ENCODE data around the gene LRRC3.

LRRC3 gene

GRCh38 chr21:44450999-44451398, 4.3 kb upstream of the LRRC3 start:
- H2AFZ ChIP-seq (ENCODE audit: low read depth, low read length): no peak overlapping the region
- H3K4me1 ChIP-seq (ENCODE audit: control insufficient read depth, insufficient read depth, low read depth, low read length): peaks cover 7% of the 10 kb centered on the region
- no peaks in the 10 kb centered on the region for H3K36me3 ChIP-seq (ENCODE audit: control insufficient read depth in 1 of 2, insufficient read depth in 2 of 2, low read depth in 1 of 2, low read length in 2 of 2)
- H4K8ac ChIP-seq (ENCODE audit: low read length): no peak overlapping the region
- no peak overlapping the region for H4K91ac ChIP-seq (ENCODE audit: low read length)
- no peak overlapping the region for H2BK120ac ChIP-seq (ENCODE audit: low read depth, low read length)
- no peak for DNase-seq
- no peak overlapping the region for H2BK12ac ChIP-seq (ENCODE audit: low read length in 2 of 2)
- H2BK5ac ChIP-seq (ENCODE audit: low read depth, low read length, poor library complexity, severe bottlenecking): no peak overlapping the region
- H3K14ac ChIP-seq (ENCODE audit: low read length in 2 of 2): no peak overlapping the region
- no peak overlapping the region for H3K9ac ChIP-seq (ENCODE audit: low read length)
- no peak overlapping the region for H3K23ac ChIP-seq (ENCODE audit: low read length in 2 of 2)
- no peak overlapping the region for H2AK5ac ChIP-seq (ENCODE audit: low read length, severe bottlenecking)
- no peaks in the 10 kb centered on the region for H3K79me1 ChIP-seq (replicated peaks; ENCODE audit: low read length, poor library complexity, severe bottlenecking)
- no peak overlapping the region for H3K27ac ChIP-seq (ENCODE audit: low read length, poor library complexity, severe bottlenecking)
- H3K27me3 ChIP-seq (ENCODE audit: control insufficient read depth in 1 of 2, insufficient read depth in 1 of 2, low read length in 2 of 2): peaks cover 24 to 62% of the 10 kb centered on the region in 2 experiments
- no peak overlapping the region for H3K4me3 ChIP-seq (ENCODE audit: insufficient read depth in 1 of 2, low read depth in 1 of 2, low read length in 2 of 2)
- no peak overlapping the region for H2BK15ac ChIP-seq (ENCODE audit: low read depth, poor library complexity, severe bottlenecking)
- 93% methylated on average over 14 of the region's 14 CpGs for WGBS
- peaks cover 7% of the 10 kb centered on the region for H3K9me3 ChIP-seq (ENCODE audit: control insufficient read depth, low read length)
- no peak overlapping the region for H3K4ac ChIP-seq (ENCODE audit: low read depth in 1 of 2, low read length in 2 of 2)
- H3K18ac ChIP-seq (ENCODE audit: low read depth in 1 of 2, low read length in 2 of 2): no peak overlapping the region
- no peak overlapping the region for H3K4me2 ChIP-seq (ENCODE audit: low read length, poor library complexity, severe bottlenecking)

DNA sequence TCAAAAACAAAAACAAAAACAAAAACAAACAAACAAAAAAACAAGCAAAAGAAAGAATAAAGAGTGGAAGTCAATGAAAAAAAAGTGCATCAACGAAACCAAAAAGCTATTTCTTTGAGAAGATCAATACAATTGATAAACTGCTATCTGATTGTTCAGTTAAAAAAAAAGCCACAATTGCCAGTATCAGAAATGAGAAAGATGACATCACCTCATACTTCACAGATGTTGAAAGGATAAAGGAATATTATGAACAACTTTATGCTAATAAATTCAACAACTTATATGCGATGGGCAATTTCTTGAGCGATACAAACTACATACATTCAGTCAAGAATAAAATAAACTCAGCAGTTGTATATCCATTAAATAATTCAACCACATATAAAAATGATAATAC, 2.2 kb upstream of the LRRC3 start:
- no peak overlapping the region for H3K4me2 ChIP-seq (ENCODE audit: low read length, poor library complexity, severe bottlenecking)
- no peak overlapping the region for H4K8ac ChIP-seq (ENCODE audit: low read length)
- H3K4me1 ChIP-seq (ENCODE audit: control insufficient read depth, insufficient read depth, low read depth, low read length): peaks cover 11% of the 10 kb centered on the region
- H3K14ac ChIP-seq (ENCODE audit: low read length in 2 of 2): no peak overlapping the region
- peaks cover 0 to 7% of the 10 kb centered on the region in 2 experiments for H3K36me3 ChIP-seq (ENCODE audit: control insufficient read depth in 1 of 2, insufficient read depth in 2 of 2, low read depth in 1 of 2, low read length in 2 of 2)
- no peak overlapping the region for H2BK12ac ChIP-seq (ENCODE audit: low read length in 2 of 2)
- H3K79me1 ChIP-seq (replicated peaks; ENCODE audit: low read length, poor library complexity, severe bottlenecking): no peaks in the 10 kb centered on the region
- H3K4me3 ChIP-seq (ENCODE audit: insufficient read depth in 1 of 2, low read depth in 1 of 2, low read length in 2 of 2): no peak overlapping the region
- no peak overlapping the region for H3K9ac ChIP-seq (ENCODE audit: low read length)
- H3K18ac ChIP-seq (ENCODE audit: low read depth in 1 of 2, low read length in 2 of 2): no peak overlapping the region
- H2BK5ac ChIP-seq (ENCODE audit: low read depth, low read length, poor library complexity, severe bottlenecking): no peak overlapping the region
- H3K9me3 ChIP-seq (ENCODE audit: control insufficient read depth, low read length): peaks cover 7% of the 10 kb centered on the region
- no peak overlapping the region for H2BK120ac ChIP-seq (ENCODE audit: low read depth, low read length)
- H2BK15ac ChIP-seq (ENCODE audit: low read depth, poor library complexity, severe bottlenecking): no peak overlapping the region
- no peak overlapping the region for H3K4ac ChIP-seq (ENCODE audit: low read depth in 1 of 2, low read length in 2 of 2)
- no peak overlapping the region for H2AFZ ChIP-seq (ENCODE audit: low read depth, low read length)
- H3K27me3 ChIP-seq (ENCODE audit: control insufficient read depth in 1 of 2, insufficient read depth in 1 of 2, low read length in 2 of 2): peaks cover 24 to 43% of the 10 kb centered on the region in 2 experiments
- H3K27ac ChIP-seq (ENCODE audit: low read length, poor library complexity, severe bottlenecking): no peak overlapping the region
- H4K91ac ChIP-seq (ENCODE audit: low read length): no peak overlapping the region
- WGBS: over 99% methylated on average over 2 of the region's 3 CpGs
- H2AK5ac ChIP-seq (ENCODE audit: low read length, severe bottlenecking): no peak overlapping the region
- DNase-seq: no peak
- H3K23ac ChIP-seq (ENCODE audit: low read length in 2 of 2): no peak overlapping the region

DNA sequence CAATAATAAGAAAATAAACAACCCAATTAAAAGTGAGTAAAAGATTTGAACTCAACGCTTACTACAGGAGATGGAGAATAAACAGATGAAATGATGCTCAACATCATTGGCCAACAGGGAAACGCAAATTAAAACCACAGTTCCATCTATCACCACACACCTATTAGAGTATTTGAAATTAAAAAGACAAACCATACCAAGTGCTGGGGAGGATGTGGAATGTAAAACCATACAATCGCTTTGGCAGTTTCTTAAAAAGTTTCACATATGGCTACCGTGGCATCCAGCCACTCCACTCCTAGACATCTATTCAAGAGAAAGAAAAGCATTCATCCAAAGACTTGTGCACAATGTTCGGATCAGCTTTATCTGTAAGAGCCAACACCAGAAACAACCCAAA, 1.3 kb upstream of the LRRC3 start:
- H2BK120ac ChIP-seq (ENCODE audit: low read depth, low read length): no peak overlapping the region
- H3K23ac ChIP-seq (ENCODE audit: low read length in 2 of 2): no peak overlapping the region
- no peak overlapping the region for H2BK5ac ChIP-seq (ENCODE audit: low read depth, low read length, poor library complexity, severe bottlenecking)
- H3K36me3 ChIP-seq (ENCODE audit: control insufficient read depth in 1 of 2, insufficient read depth in 2 of 2, low read depth in 1 of 2, low read length in 2 of 2): peaks cover 0 to 7% of the 10 kb centered on the region in 2 experiments
- no peak overlapping the region for H3K4me2 ChIP-seq (ENCODE audit: low read length, poor library complexity, severe bottlenecking)
- H4K91ac ChIP-seq (ENCODE audit: low read length): no peak overlapping the region
- H3K79me1 ChIP-seq (replicated peaks; ENCODE audit: low read length, poor library complexity, severe bottlenecking): no peaks in the 10 kb centered on the region
- no peak overlapping the region for H3K18ac ChIP-seq (ENCODE audit: low read depth in 1 of 2, low read length in 2 of 2)
- no peak overlapping the region for H2BK15ac ChIP-seq (ENCODE audit: low read depth, poor library complexity, severe bottlenecking)
- DNase-seq: no peak
- no peak overlapping the region for H4K8ac ChIP-seq (ENCODE audit: low read length)
- no peak overlapping the region for H3K4ac ChIP-seq (ENCODE audit: low read depth in 1 of 2, low read length in 2 of 2)
- H3K9ac ChIP-seq (ENCODE audit: low read length): no peak overlapping the region
- no peak overlapping the region for H2BK12ac ChIP-seq (ENCODE audit: low read length in 2 of 2)
- H3K4me3 ChIP-seq (ENCODE audit: insufficient read depth in 1 of 2, low read depth in 1 of 2, low read length in 2 of 2): no peak overlapping the region
- no peak overlapping the region for H3K27ac ChIP-seq (ENCODE audit: low read length, poor library complexity, severe bottlenecking)
- H3K14ac ChIP-seq (ENCODE audit: low read length in 2 of 2): no peak overlapping the region
- H3K9me3 ChIP-seq (ENCODE audit: control insufficient read depth, low read length): peaks cover 7% of the 10 kb centered on the region
- no peak overlapping the region for H2AFZ ChIP-seq (ENCODE audit: low read depth, low read length)
- WGBS: 80% methylated on average over 3 of the region's 5 CpGs
- H3K27me3 ChIP-seq (ENCODE audit: control insufficient read depth in 1 of 2, insufficient read depth in 1 of 2, low read length in 2 of 2): peaks cover 20 to 34% of the 10 kb centered on the region in 2 experiments
- no peak overlapping the region for H2AK5ac ChIP-seq (ENCODE audit: low read length, severe bottlenecking)
- peaks cover 9% of the 10 kb centered on the region for H3K4me1 ChIP-seq (ENCODE audit: control insufficient read depth, insufficient read depth, low read depth, low read length)

GRCh38 chr21:44455524-44456213, 359 bp downstream of the LRRC3 start:
- peak overlapping the region; percentile 58 for H2AFZ ChIP-seq (ENCODE audit: low read depth, low read length)
- 2% methylated on average over 52 of the region's 72 CpGs for WGBS
- peak overlapping the region; percentile 57 for H2BK15ac ChIP-seq (ENCODE audit: low read depth, poor library complexity, severe bottlenecking)

More at GRCh38 chr21:44455524-44456213, 359 bp downstream of the LRRC3 start:
- Histone ChIP-seq H3K27ac (ENCODE audit: low read length, poor library complexity, severe bottlenecking) (no peak overlapping the region), H2BK12ac (ENCODE audit: low read length in 2 of 2) (no peak overlapping the region), H3K14ac (ENCODE audit: low read length in 2 of 2) (no peak overlapping the region), H3K9ac (ENCODE audit: low read length) (peak overlapping the region; percentile 61), H3K9me3 (ENCODE audit: control insufficient read depth, low read length) (peaks cover 7% of the 10 kb centered on the region), H2BK5ac (ENCODE audit: low read depth, low read length, poor library complexity, severe bottlenecking) (no peak overlapping the region), H3K4me2 (ENCODE audit: low read length, poor library complexity, severe bottlenecking) (peak overlapping the region; percentile 88), H3K4ac (ENCODE audit: low read depth in 1 of 2, low read length in 2 of 2) (no peak overlapping the region), H3K4me3 (ENCODE audit: insufficient read depth in 1 of 2, low read depth in 1 of 2, low read length in 2 of 2) (peak overlapping the region; percentile 61 to 76), H2BK120ac (ENCODE audit: low read depth, low read length) (peak overlapping the region; percentile 67), H2AK5ac (ENCODE audit: low read length, severe bottlenecking) (no peak overlapping the region), H3K36me3 (ENCODE audit: control insufficient read depth in 1 of 2, insufficient read depth in 2 of 2, low read depth in 1 of 2, low read length in 2 of 2) (peaks cover 0 to 7% of the 10 kb centered on the region in 2 experiments), H3K27me3 (ENCODE audit: control insufficient read depth in 1 of 2, insufficient read depth in 1 of 2, low read length in 2 of 2) (peaks cover 17 to 18% of the 10 kb centered on the region in 2 experiments), H3K18ac (ENCODE audit: low read depth in 1 of 2, low read length in 2 of 2) (no peak overlapping the region), H3K23ac (ENCODE audit: low read length in 2 of 2) (no peak overlapping the region), H4K8ac (ENCODE audit: low read length) (no peak overlapping the region), H4K91ac (ENCODE audit: low read length) (no peak overlapping the region), H3K79me1 (replicated peaks; ENCODE audit: low read length, poor library complexity, severe bottlenecking) (no peaks in the 10 kb centered on the region), H3K4me1 (ENCODE audit: control insufficient read depth, insufficient read depth, low read depth, low read length) (peaks cover 9% of the 10 kb centered on the region)
- DNase-seq: peak; percentile 20
